Activated T-helper 2 cell treated with anti-CD3 and anti-CD28 coated beads, Interferon-gamma antibody, Interleukin-2, Interleukin-4, amounts not matched to agents 10 μg/mL and 5 μg/mL and 100 μg/mL, durations not matched to agents 14 hours and 24 hours and 36 hours (primary cell): Measurements from ENCODE around the gene GTF3C5. TPM values are rescaled to one million over a fixed set of nuclear protein-coding genes. Genes with fewer than 3 reads are reported as not detected.
"Not testable (repeated sequence)": the region's sequence is repeated elsewhere in the genome, so short reads cannot be mapped to it uniquely, and the experiment has no call there.

Experiments used
- DNase-seq: peaks from one replicate; pipeline ENCODE4 v3.0.0; 2021; ENCODE audit warnings: low spot score
- H3K27ac Mint-ChIP-seq: one replicate; pipeline ENCODE4 v1.8.0; 2021; ENCODE audit warnings: mixed read lengths
- H3K27me3 Mint-ChIP-seq: one replicate; pipeline ENCODE4 v1.8.0; 2021; ENCODE audit warnings: low read depth, mixed read lengths
- H3K36me3 Mint-ChIP-seq: one replicate; pipeline ENCODE4 v1.8.0; 2021; ENCODE audit warnings: low read depth, mixed read lengths
- H3K4me1 Mint-ChIP-seq: one replicate; pipeline ENCODE4 v1.8.0; 2021; ENCODE audit warnings: low read depth, mixed read lengths
- H3K4me3 Mint-ChIP-seq: one replicate; pipeline ENCODE4 v1.8.0; 2021; ENCODE audit warnings: low read depth, mild to moderate bottlenecking, moderate library complexity, mixed read lengths
- H3K9me3 Mint-ChIP-seq: one replicate; pipeline ENCODE4 v1.8.0; 2021; ENCODE audit warnings: mixed read lengths
- intact Hi-C: fragments of 100-400 bp; cut with micrococcal nuclease; formaldehyde crosslinking; loops from one replicate; pipeline ENCODE4 v1.15.1; 2023
- total RNA-seq: library from RNA; stranded (reverse); gene quantifications from 2 replicates; pipeline ENCODE4 v1.2.3, GENCODE V29; 2022

Gene GTF3C5
- total RNA-seq, 1 donor from 2014 or later: 89.7 TPM

- H3K27ac Mint-ChIP-seq, H3K4me3 Mint-ChIP-seq, DNase-seq, H3K9me3 Mint-ChIP-seq, H3K4me1 Mint-ChIP-seq, intact Hi-C loops, H3K36me3 Mint-ChIP-seq: not testable (repeated sequence)
- peaks cover 13% of the 10 kb centered on the region for H3K27me3 Mint-ChIP-seq
Observed at GRCh38 chr9:132989998-132990557, 40.7 kb upstream of the GTF3C5 start.

DNA sequence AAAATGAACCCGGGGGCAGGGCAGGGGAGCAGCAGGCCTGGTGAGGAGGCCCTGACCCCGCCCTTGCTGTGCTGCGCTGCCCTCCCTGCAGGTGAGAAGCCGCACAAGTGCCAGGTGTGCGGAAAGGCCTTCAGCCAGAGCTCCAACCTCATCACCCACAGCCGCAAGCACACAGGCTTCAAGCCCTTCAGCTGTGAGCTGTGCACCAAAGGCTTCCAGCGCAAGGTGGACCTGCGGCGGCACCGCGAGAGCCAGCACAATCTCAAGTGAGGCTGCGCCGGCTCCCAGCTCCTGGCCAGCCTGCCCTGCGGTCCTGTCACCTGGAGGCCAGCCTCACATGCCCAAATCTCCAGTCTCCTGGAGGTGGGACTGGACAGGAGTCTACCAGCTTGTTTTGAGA is 40.0 kb upstream of the GTF3C5 start:
- no peak overlapping the region for H3K4me3 Mint-ChIP-seq
- H3K9me3 Mint-ChIP-seq: peaks cover 6% of the 10 kb centered on the region
- no peaks in the 10 kb centered on the region for H3K36me3 Mint-ChIP-seq
- DNase-seq: no peak
- no peak overlapping the region for H3K27ac Mint-ChIP-seq
- H3K4me1 Mint-ChIP-seq: peaks cover 3% of the 10 kb centered on the region
- H3K27me3 Mint-ChIP-seq: peaks cover 15% of the 10 kb centered on the region
- intact Hi-C loops: no loop called here

DNA sequence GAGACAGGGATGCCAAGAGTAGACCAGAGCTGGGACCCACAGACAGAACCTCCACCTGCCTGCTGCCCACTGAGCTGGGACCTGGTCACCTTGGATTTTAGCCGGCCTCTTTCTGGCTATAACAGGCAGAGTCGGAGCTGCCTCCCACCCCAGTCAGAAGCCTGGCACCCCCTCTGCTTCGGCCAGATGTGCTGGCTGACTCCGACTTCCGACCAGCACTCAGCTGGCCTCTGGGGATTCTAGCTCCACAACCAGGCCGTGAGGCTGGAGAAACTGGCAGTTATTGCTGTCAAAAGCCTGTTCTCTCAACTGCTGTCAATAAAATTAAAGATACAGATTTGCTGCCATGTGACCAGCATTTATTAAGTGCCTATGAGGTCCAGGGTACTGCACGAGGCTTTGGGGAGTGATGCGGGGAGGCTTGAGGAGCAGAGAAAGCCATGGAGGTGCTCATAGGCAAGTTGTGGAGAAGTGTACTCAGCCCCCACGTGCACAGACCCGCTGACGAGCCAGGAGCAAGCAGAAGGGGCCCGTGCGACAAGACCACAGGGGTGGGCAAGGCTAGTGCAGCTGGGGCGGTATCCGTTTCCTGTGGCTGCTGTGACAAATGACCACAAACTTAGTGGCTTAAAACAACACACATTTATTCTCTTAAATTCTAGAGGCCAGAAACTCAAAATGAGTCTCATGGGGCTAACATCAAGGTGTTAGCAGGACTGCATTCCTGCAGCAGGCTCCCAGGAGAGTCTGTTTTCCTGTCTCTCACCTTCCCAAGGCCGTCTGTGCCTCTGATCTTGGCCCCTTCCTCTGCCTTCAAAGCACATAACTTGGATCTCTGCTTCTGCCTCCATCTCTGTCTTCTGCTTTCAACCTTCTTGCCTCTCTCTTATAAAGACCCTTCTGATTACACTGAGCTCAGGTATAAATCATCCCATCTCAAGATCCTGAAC is 39.2 kb upstream of the GTF3C5 start:
- H3K9me3 Mint-ChIP-seq: peaks cover 6% of the 10 kb centered on the region
- no peaks in the 10 kb centered on the region for H3K36me3 Mint-ChIP-seq
- no peak overlapping the region for H3K4me3 Mint-ChIP-seq
- H3K4me1 Mint-ChIP-seq: peaks cover 3% of the 10 kb centered on the region
- DNase-seq: no peak
- peaks cover 13% of the 10 kb centered on the region for H3K27me3 Mint-ChIP-seq
- no peak overlapping the region for H3K27ac Mint-ChIP-seq
- intact Hi-C loops: no loop called here

GRCh38 chr9:132993511-132993939 is 37.3 kb upstream of the GTF3C5 start:
- H3K27me3 Mint-ChIP-seq: peaks cover 15% of the 10 kb centered on the region
- no peak overlapping the region for H3K4me3 Mint-ChIP-seq
- peaks cover 6% of the 10 kb centered on the region for H3K9me3 Mint-ChIP-seq
- intact Hi-C loops: no loop called here
- H3K27ac Mint-ChIP-seq: no peak overlapping the region
- H3K36me3 Mint-ChIP-seq: no peaks in the 10 kb centered on the region
- H3K4me1 Mint-ChIP-seq: peaks cover 3% of the 10 kb centered on the region
- no peak for DNase-seq

- Mint-ChIP-seq H3K36me3 (no peaks in the 10 kb centered on the region), H3K4me3 (no peak overlapping the region), H3K27ac (no peak overlapping the region), H3K27me3 (peaks cover 15% of the 10 kb centered on the region), H3K4me1 (peaks cover 3% of the 10 kb centered on the region), H3K9me3 (peaks cover 6% of the 10 kb centered on the region)
- DNase-seq: no peak
- intact Hi-C loops: no loop called here
Observed at GRCh38 chr9:132994410-132995120, 36.2 kb upstream of the GTF3C5 start.

GRCh38 chr9:132995121-132995420 is 35.7 kb upstream of the GTF3C5 start:
- Mint-ChIP-seq H3K4me1 (peaks cover 3% of the 10 kb centered on the region), H3K27me3 (peaks cover 15% of the 10 kb centered on the region), H3K4me3 (no peak overlapping the region), H3K9me3 (peaks cover 5% of the 10 kb centered on the region), H3K36me3 (no peaks in the 10 kb centered on the region), H3K27ac (no peak overlapping the region)
- DNase-seq: no peak
- intact Hi-C loops: no loop called here

DNA sequence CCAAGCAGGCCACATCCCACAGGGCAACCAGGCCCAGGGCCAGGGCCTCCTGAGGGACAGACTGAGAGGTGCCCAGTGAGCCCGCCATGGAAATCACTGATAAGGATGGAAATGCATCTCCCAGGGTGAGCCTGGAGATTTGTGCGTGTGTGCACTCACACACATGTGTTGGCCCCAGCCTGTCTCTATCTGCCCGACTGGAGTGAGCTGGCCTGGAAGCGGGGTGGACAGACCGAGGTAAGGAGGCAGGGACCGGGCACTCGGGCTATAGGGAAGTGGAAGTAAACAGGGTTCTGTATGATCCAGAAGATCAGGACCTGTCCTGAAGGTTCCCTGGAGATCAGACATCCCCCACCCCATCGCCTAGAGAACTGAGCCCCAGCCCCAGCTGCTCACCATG is 34.9 kb upstream of the GTF3C5 start:
- intact Hi-C loops: no loop called here
- no peak overlapping the region for H3K4me3 Mint-ChIP-seq
- DNase-seq: no peak
- H3K27ac Mint-ChIP-seq: no peak overlapping the region
- peaks cover 3% of the 10 kb centered on the region for H3K4me1 Mint-ChIP-seq
- H3K9me3 Mint-ChIP-seq: no peaks in the 10 kb centered on the region
- peaks cover 17% of the 10 kb centered on the region for H3K27me3 Mint-ChIP-seq
- no peaks in the 10 kb centered on the region for H3K36me3 Mint-ChIP-seq

DNA sequence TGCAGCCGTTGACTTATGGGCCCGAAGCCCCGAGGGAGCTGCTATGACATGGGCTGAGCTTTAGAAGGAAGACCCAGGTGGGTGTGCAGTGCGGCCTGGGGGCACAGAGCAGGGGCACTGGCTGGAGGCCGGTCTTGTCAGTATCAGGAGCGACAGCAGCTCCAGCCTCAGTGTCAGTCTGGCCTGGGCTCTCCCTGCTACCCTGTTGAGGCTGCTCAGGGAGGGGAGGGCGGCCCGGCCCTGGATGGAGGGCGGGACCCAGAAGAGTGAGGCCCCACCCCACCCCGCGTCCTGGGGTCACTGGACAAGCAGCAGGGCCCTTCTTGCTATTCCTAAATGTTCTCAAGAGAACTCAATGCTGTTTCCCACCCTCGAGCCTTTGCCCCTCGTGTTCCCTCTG is 34.3 kb upstream of the GTF3C5 start:
- intact Hi-C loops: no loop called here
- peaks cover 3% of the 10 kb centered on the region for H3K4me1 Mint-ChIP-seq
- H3K27ac Mint-ChIP-seq: no peak overlapping the region
- DNase-seq: no peak
- no peaks in the 10 kb centered on the region for H3K36me3 Mint-ChIP-seq
- H3K9me3 Mint-ChIP-seq: no peaks in the 10 kb centered on the region
- peaks cover 16% of the 10 kb centered on the region for H3K27me3 Mint-ChIP-seq
- H3K4me3 Mint-ChIP-seq: no peak overlapping the region

DNA sequence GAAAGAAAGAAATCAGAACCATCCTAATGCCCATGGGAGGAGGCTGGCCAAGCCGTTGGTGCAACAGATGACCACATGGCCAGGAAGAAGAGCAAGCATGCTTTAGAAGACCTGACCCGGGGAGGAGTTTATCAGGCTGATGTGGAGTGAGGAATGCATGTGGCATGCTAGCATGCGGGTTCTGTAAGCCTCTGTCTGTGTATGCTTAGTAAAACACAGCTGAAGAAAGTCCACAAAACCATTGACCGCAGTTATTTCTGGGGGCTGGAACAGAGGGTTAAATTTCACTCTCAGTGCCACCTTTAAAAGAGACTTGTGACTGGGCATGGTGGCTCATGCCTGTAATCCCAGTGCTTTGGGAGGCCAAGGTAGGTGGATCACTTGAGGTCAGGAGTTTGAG is 33.2 kb upstream of the GTF3C5 start:
- no peak overlapping the region for H3K27ac Mint-ChIP-seq
- H3K9me3 Mint-ChIP-seq: no peaks in the 10 kb centered on the region
- H3K36me3 Mint-ChIP-seq: no peaks in the 10 kb centered on the region
- H3K4me1 Mint-ChIP-seq: peaks cover 2% of the 10 kb centered on the region
- H3K27me3 Mint-ChIP-seq: peaks cover 15% of the 10 kb centered on the region
- DNase-seq: no peak
- H3K4me3 Mint-ChIP-seq: no peak overlapping the region
- intact Hi-C loops: no loop called here

- H3K9me3 Mint-ChIP-seq, DNase-seq, H3K36me3 Mint-ChIP-seq, H3K4me3 Mint-ChIP-seq, H3K27ac Mint-ChIP-seq, intact Hi-C loops, H3K4me1 Mint-ChIP-seq: not testable (repeated sequence)
- H3K27me3 Mint-ChIP-seq: peaks cover 18% of the 10 kb centered on the region
Observed at GRCh38 chr9:132998221-132998620, 32.6 kb upstream of the GTF3C5 start.

DNA sequence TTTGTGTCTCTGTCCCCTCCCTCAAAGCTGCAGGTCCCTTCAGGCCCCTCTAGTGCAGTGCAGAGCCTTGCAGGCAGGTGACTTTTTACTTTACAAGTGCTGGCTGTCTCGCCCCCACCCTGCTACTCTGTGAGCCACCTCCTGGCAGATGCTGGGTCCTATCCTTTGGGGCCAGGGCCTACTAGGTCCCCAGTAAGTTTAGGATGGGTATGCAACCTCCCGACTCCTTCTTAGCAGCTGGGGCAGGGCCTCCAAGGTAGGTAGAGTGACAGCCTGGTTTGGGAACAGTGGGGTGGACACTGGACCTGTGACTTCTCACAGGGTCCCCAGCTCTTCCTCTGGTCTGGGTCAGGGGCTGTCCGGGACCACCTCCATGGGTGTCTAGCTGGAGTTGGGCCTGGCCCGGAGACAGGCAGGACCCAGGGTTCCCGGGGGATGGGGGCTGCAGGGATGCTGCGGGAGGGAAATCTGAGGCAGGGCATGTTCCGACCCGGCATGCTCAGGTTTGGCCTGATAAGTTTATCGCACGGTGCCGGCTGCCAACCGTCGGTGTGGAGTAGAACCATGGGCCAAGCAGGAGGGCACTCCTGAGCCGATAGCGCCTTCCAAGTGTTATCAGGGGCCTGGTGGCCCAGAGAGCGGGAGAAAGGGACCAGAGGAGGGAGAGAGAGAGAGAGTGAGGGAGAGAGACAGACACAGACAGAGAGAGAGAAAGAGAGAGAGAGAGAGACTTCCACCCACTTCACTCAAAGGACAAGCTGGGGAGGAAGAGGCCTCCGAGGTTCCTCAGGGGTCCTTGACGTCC is 31.8 kb upstream of the GTF3C5 start:
- Mint-ChIP-seq H3K36me3 (no peaks in the 10 kb centered on the region), H3K4me1 (peaks cover 2% of the 10 kb centered on the region), H3K27me3 (peaks cover 19% of the 10 kb centered on the region), H3K9me3 (no peaks in the 10 kb centered on the region), H3K4me3 (no peak overlapping the region), H3K27ac (no peak overlapping the region)
- DNase-seq: no peak
- intact Hi-C loops: no loop called here

GRCh38 chr9:133002147-133003070 is 28.4 kb upstream of the GTF3C5 start:
- Mint-ChIP-seq H3K4me3 (no peak overlapping the region), H3K27me3 (peaks cover 23% of the 10 kb centered on the region), H3K36me3 (no peaks in the 10 kb centered on the region), H3K9me3 (no peaks in the 10 kb centered on the region), H3K4me1 (no peaks in the 10 kb centered on the region), H3K27ac (no peak overlapping the region)
- intact Hi-C loops: no loop called here
- DNase-seq: no peak
